Panc1 (cell line): ENCODE results near the gene STAT5A.

Experiments
- SIN3A ChIP-seq: IDR thresholded peaks from 2 replicates; pipeline ENCODE4 v1.6.1; 2012; ENCODE audit warnings: low read depth, mild to moderate bottlenecking, low read length, moderate library complexity, borderline replicate concordance; ENCODE audit not compliant: insufficient read depth
- TF ChIP-seq, protein P1 (sequence below): fragments of 450-650 bp; IDR thresholded peaks from 2 replicates; pipeline ENCODE4 v1.5.1; 2017; ENCODE audit warnings: mild to moderate bottlenecking

DNA sequence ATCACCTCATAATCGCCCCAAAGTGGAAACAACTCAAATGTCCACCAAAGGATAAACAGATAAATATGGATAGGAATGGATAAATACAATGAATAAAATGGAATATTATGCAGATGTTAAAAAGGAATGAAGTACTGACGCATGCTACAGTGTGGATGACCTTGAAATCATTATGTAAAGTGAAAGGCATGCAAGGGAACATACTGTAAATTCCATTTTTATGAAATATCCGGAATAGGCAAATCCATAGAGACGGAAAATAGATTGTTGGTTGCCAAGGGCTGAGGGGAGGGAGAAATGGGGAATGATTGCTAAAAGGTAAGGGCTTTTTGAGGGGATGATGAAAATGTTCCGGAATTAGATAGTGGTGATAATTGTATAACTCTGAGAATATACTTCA is 48.1 kb upstream of the STAT5A start:
- no peak for TF ChIP-seq SIN3A
- TF ChIP-seq, protein P1, sequence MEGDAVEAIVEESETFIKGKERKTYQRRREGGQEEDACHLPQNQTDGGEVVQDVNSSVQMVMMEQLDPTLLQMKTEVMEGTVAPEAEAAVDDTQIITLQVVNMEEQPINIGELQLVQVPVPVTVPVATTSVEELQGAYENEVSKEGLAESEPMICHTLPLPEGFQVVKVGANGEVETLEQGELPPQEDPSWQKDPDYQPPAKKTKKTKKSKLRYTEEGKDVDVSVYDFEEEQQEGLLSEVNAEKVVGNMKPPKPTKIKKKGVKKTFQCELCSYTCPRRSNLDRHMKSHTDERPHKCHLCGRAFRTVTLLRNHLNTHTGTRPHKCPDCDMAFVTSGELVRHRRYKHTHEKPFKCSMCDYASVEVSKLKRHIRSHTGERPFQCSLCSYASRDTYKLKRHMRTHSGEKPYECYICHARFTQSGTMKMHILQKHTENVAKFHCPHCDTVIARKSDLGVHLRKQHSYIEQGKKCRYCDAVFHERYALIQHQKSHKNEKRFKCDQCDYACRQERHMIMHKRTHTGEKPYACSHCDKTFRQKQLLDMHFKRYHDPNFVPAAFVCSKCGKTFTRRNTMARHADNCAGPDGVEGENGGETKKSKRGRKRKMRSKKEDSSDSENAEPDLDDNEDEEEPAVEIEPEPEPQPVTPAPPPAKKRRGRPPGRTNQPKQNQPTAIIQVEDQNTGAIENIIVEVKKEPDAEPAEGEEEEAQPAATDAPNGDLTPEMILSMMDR: no peak
